SKM-1 (cell line): Measurements from ENCODE around the gene RIMS3.
"Not testable (repeated sequence)": the region's sequence is repeated elsewhere in the genome, so short reads cannot be mapped to it uniquely, and the experiment has no call there.

Experiments used
- DNase-seq: peaks from one replicate; lab custom pipeline; 2025; ENCODE audit not compliant: unreplicated experiment; lab: John Stamatoyannopoulos, UW

Gene RIMS3

DNA sequence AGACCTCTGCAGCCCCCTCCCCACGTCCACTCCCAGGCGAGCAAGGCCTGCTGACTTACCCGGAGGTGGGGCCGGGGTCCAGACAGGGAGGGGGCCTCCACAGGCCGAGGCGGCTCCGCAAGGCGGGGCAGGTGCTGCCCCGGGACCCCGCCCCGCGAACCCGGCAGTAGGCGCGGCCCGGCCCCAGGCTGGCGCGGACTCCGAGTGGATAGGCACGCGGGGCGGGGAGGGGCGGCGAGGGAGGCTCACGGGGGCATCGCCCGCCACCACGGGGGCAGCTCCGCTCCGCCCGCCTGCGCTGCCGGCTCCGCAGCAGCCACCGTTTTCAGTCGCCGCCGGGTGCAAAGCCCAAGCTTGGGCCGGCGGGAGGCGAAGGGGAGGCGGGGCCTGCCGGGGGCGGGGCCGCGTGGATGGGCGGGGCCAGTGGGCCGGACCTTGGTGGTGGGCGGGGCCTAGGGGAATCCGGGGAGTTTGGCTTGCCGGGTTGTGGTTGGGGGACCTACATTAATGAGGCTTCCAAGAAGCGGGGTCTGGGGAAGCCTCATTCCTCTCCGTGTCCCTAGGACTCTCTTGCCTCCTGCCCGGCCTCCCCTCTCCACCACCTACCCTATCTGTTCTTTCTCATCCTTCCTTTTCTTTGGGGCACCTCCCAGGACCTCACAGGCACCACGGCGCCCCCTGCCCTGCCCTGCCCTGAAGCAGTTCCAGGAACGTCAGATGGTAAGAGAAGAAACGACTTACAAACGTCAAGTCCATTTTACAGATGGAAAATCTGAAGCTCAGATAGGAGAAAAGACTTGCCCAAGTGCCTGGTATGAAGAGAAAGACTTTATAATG is at the start of gene RIMS3:
RIMS3 (minus strand) TSS at position 348 of the 837 bp plus-strand sequence. CDS start 23,757 bp downstream, outside the sequence.
- peak; percentile 73 for DNase-seq

- DNase-seq, result peak; percentile 29
These were observed 47.5 kb upstream of the RIMS3 start for GRCh38 chr1:40712997-40713396.

DNA sequence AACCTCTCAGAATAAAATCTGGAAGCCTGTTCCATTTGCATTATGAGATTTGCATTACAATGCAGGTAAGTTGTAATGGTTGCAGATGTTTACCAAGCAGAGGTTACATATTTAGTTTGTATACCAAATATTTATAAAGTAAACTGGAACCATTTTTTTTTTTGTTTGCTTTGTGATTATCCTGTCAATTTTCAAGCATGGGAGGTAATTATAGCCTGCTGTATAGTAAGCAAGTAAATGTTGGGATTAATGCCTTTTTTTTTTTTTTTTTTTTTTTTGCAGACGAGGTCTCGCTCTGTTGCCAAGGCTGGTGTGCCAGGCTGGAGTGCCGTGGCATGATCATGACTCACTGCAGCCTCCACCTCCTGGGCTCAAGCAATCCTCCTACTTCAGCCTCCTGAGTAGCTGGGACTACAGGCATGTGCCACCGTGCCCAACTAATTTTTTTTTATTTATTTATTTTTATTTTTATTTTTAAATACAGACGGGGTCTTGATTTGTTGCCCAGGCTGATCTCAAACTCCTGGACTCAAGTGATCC is 47.0 kb upstream of the RIMS3 start:
- no peak for DNase-seq

GRCh38 chr1:40711465-40712404 is 46.3 kb upstream of the RIMS3 start:
- no peak for DNase-seq

DNA sequence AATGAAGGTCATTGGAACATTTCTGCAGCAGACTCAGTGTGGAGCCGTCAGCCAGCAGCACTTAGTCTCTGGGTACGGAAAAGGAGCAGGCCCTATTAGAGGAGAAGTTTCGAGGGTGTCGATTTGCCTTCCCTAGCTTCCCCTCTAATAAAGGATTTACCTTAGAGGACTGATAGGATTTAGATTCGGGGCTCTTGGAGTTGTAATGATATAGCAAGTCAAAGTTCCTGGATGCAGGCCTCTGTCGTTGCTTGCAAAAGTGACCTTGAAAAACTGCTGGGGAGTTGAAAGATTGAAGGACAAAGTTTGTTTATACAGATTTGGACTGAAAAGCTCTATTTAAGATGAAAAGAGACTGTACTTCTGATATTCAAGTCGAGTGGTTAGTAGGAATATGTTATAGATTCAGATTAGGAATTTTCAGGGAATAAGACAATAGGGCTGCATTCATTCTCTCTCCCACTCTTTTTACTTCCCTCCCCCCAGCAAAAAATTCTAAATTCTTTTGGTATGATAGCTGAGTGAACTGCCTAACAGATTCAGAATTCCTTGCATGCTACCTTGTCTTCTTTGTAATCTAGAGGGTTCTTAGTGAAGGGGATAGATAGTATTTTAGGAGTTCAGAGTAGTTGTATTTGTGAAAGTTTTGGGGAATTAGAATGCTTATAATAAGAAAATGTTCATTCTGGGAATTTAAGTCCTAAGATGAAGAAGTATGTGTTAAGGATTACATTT is 45.3 kb upstream of the RIMS3 start:
- DNase-seq, result no peak

- DNase-seq, result no peak
These were observed 44.4 kb upstream of the RIMS3 start for GRCh38 chr1:40709802-40710278.

DNA sequence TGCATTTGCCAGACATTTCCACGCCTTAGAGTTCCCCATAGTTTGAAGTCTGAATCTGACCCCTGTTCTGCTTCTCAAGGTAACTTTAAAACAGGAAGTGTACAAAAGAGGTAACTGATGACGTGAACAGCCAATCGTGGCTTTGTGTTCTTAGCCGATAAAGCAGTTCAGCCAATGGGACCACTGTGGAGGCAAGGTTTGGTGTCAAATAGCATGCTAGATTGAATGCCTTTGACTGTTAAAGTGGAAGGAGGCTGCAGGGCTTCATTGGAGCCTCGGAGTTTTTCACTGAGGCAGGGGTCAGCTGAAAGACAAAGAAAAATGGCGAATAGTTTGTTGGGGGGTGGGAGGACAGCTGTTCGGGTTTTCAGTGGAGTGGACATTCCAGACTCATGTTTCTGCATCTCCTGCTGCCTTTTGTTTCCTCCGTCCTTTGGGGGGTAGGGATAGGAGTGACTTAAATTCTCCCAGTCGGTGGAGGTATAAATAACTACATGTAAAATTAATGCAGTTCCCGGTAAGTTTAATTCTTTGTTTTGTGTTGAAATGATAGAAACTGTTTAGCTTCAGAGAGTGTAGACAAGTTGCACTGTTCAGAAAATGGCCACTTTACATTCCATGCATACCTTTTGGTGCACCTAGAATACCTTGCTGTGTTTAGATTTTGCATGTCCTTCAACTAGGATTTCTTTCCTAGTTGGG is 43.8 kb upstream of the RIMS3 start:
- peak; percentile 41 for DNase-seq

DNA sequence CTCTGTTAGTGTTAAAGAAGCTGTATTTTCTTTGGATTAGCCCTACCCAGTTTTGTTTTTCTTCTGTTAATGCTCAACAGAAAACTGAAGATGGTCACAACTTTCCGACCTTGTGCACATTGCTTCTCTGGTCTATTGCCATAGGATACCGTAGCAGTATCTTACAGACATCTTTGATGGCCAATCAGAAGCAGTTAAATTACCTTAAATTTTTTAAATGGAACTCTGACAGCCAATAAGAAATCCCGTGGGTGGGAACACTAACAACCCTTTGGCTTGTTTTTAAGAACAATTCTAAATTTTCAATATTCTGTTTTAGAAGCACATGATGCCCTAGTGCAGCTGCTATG is 43.2 kb upstream of the RIMS3 start:
- no peak for DNase-seq

GRCh38 chr1:40706626-40707025 is 41.1 kb upstream of the RIMS3 start:
- DNase-seq, result no peak

DNA sequence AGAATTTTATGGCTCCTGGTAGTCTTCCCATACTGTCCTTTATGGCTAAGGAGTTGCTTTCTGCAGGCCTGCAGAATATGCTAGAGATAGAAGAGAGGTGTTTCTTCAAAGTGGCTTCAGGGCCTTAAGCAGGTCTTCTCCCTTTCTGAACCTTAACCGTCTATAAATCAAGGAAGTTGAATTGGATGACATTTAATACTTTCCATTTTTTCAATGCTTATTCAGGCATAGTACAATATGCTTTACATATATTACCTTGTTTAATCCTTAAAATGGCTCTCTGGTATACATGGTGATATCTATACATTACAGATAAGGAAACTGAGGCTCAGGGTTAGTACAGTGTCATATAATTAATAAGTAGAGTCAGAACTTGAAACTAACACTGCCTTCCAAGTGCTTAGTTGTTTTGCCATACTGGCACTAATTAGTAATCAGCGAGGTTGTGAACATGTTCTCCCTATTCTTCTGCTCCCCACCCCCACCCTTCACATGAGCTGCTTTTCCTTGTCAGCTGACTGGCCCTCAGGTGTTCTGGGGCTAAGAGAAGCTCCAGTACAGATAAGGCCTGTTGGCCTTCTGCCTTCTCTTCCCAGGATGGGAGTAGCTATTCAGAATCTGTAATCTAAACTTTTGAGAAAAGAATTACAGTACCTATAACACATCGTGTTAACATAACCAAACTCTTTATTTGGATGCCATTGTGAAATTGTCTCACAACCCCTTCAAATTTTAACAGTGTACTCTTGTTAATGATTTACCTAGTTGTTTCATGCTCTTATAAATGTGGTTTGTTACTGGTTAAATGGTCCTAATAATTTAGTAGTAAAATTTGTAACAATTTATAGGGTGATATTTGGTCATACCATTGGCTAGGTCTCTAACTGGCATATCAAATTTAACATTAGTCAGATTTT is 39.6 kb upstream of the RIMS3 start:
- no peak for DNase-seq

- DNase-seq, result no peak
These were observed 37.8 kb upstream of the RIMS3 start for GRCh38 chr1:40703316-40703715.

DNA sequence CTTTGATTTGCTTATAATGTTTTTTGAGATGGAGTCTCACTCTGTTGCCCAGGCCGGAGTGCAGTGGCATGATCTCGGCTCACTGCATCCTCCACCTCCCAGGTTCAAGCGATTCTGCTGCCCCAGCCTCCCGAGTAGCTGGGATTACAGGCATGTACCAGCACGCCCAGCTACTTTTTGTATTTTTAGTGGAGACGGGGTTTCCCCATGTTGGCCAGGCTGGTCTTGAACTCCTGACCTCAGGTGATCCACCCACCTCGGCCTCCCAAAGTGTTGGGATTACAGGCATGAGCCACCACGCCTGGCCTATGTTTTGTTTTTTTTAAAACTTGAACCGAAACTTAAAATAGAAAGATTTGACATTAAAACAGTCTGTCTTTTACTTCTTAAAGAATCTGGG is 37.3 kb upstream of the RIMS3 start:
- DNase-seq, result not testable (repeated sequence)

- DNase-seq, result no peak
These were observed 36.2 kb upstream of the RIMS3 start for GRCh38 chr1:40701684-40702083.

DNA sequence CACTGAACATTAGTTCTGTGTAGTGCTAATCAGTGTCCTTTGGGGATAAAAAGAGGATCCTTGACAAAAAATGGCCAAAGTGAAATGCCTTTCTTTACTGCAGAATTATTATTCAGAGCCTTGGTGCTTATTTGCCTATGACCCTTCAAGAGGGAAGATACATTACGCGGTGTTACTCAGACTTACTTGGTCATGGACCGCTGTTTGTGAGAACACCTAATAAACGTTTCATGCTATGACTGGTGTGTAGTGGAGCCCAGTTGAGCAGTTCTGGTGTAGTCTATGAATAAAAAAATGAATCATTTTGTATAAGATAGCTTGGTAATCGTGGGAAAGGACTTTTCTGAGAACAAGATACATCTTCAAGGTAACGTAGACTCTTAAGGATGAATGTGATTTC is 34.3 kb upstream of the RIMS3 start:
- no peak for DNase-seq

GRCh38 chr1:40697436-40697835 is 32.0 kb upstream of the RIMS3 start:
- no peak for DNase-seq

DNA sequence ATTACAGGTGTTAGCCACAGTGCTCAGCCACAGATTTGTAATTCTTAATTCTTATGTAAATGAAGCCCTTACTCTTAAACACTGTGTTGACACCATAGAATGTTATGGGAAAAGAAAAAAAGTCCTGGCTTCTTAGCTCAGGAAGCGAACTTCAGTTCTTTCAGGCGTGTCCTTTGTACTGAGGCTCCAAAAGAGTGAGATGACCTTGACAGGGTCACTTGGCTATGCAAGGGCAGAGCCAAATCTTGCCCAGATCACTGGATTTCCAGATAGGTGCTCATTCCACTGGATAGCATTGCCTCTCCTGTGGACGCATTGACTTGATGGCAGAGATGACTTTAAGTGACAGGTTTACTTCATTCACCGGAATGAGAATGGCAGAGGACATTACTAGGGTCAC is 30.8 kb upstream of the RIMS3 start:
- DNase-seq, result no peak

GRCh38 chr1:40694353-40694874 is 28.9 kb upstream of the RIMS3 start:
- DNase-seq, result no peak

- DNase-seq, result no peak
These were observed 27.9 kb upstream of the RIMS3 start for GRCh38 chr1:40693425-40693824.

DNA sequence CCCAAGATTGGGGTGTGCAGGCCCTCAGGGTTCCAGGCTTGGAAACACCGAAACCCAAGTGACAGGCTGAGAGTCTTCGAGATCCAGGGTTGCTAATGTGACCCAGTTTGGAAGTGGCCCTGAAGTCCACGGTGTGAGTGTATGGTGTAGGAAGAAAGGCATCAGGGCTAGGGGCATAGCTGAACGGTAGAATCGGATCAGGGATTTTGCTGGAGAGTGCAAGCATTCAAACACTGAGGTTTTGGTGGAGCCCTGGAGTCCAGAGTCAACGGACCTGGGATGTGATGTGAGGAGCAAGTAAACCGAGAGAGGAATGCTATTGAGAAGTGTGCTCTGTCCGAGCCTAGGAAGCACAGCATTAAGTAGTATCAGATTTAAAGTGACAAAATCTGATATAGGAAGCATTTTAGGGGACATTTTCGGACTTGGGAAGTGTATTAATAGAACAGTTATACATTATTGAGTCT is 27.0 kb upstream of the RIMS3 start:
- no peak for DNase-seq
